ENCODE data around the gene ATP8B4.

- no peak for TF ChIP-seq CTCF (optimal IDR thresholded peaks at IDR 0.05 in 1 of 3, IDR thresholded peaks at IDR 0.05 in 1 of 3, conservative IDR thresholded peaks at IDR 0.05 in 1 of 3; ENCODE audit: extremely low read depth in 1 of 3, insufficient read depth in 2 of 3, low read length in 3 of 3)
- TF ChIP-seq EZH2 (IDR thresholded peaks at IDR 0.05; ENCODE audit: low read length) = no peak
Measured at GRCh38 chr15:50162969-50163718, 44.1 kb upstream of the ATP8B4 start.
